GM19193 (cell line): Measurements from ENCODE around the gene C1orf216.

ENCODE experiments used
- POLR2A ChIP-seq: IDR thresholded peaks from 4 replicates; pipeline ENCODE4 v1.6.1; 2011; ENCODE audit not compliant: insufficient read depth, insufficient read length; ENCODE audit errors: extremely low read depth

Gene C1orf216

DNA sequence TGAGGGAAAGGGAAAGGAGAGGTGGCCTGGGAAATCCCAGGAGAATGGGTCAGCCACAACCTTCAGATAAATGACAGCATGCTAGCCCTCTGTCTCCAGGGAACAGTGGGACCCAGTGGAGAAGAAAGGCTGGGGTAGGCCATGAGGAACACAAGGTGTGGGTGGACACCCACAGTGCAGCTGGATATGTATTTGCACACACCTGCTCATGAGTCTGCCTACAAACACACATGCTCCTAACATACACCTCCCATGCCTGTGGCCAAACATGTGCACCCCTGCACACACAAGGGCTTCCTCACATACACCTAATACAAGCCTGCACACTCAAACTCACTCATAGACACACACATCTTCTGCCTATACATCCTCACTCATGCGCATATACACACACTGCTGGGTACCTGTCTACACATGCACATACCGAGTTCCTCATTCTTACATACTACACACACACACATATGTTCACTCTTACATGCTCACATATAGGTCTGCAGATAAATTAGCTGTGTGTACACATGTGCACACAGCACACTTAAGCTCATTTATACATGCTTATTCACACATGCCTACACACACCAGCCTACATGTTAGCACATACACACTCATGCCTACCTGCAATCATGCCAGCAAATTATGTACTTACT lies 3.6 kb downstream of the C1orf216 start:
- no peak for TF ChIP-seq POLR2A

DNA sequence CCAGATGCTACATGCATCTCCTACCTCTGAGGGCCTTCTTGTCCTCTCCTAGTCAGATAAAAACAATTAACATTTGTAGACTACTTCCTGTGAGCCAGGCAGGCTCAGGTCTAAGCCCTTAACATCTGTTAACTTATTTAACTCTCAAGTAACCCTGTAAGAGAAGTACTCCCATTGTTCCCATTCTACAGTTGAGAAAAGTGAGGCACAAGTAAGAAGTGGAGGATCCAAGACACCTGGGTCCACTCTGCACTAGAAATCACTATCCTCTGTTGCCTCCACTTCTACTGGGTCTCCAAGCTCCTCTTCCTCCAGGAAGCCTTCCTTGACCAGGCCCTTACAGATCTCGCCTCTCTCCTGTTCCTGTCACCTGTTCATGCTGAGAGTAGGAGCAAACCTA lies 9.7 kb downstream of the C1orf216 start:
- no peak for TF ChIP-seq POLR2A

DNA sequence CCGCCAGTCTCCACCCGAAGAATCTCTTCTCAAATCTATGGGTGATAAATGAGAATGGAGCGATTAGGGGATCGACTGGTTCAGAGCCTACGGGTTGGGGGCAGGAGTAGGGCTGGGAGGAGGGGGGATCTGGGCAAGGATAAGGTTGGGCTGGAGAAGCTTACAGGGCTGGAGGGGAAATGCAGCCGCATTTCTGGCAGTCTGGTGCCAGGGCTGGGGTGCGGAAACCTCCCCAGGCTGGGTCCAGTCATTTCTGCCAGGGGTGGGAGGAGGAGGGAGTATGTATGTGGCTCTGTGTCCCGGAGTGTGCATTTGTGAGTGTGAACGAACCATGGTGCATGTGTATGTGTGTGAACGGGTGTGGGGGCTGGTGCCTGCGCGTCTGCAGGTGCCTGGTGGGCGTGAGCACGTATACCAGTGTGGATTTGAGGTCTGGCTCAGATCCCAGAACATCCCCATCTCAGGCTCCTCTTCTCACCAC lies 10.2 kb downstream of the C1orf216 start:
- TF ChIP-seq POLR2A, result no peak

DNA sequence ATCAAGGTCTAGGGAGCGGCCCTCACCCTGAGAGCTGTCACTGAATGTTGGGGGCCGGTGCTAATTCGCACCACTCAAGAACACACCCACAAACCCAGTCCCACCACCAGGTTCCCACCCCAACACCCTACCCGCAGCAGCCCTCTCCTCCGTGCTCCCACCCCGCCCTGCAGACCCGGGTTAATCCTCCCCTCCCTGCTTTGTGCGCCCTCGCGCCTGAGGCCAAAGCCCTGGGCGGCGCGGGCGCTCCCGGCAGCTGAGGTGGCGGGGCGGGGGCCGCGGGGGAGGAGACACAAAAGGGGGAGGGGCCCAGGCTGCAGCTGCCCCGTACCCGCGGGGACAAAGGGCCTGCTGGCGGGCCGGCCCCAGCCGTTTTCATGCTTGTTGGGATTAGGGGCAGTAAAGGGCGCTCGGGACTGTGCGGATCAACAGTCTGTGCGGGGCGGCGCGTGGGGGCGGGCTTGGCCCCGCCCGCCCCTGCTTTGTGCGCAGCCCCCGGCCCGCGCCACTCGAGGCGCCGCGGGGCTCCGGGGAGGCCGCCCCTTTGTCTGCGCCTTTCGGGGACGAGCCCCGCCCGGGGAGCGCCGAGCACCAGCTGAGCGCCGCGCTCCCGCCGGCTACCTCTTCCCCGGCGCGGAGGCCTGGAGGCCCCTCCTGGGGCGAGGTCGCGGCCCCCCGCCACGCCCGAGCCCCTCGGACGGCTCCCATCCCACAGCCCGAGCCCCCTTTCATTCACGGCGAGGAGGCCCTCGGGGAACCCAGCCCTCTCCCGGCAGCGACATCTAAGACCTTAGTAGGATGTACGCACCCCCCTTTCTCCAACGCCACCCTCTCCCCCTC lies 10.9 kb downstream of the C1orf216 start:
- no peak for TF ChIP-seq POLR2A

DNA sequence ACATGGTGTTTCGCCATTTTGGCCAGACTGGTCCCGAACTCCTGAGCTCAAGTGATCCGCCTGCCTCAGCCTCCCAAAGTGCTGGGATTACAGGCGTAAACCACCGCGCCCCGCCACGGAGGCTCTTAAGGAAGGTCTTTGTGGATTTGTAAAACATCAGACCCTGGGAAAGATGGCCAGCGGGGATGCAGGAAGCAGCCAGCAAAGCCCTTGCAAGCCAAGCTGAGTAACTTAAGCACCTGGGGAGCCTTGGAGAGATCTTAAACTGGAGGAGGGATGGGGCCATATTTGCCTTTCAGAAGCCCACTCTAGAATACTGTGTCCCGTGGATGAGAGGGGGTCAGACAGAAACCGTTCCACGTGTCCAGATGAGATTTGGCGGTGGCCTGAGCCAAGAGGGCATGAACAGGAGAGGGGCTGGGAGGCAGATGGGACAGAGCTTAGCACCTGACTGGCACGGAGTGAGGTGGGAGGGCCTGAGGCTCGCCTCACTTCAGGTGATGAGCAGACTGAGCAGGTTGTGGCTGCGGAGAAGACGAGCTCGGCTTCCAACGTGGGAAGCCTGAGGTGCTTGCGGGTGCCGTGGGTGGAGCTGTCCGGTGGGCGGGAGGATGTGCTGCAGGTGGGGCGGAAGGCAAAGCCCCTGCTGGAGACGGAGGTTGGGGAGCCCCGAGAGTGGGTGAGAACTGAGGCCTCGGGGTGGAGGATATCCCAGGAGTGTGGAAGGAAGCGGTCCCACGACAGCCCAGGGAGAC lies 11.7 kb downstream of the C1orf216 start:
- TF ChIP-seq POLR2A, result no peak

DNA sequence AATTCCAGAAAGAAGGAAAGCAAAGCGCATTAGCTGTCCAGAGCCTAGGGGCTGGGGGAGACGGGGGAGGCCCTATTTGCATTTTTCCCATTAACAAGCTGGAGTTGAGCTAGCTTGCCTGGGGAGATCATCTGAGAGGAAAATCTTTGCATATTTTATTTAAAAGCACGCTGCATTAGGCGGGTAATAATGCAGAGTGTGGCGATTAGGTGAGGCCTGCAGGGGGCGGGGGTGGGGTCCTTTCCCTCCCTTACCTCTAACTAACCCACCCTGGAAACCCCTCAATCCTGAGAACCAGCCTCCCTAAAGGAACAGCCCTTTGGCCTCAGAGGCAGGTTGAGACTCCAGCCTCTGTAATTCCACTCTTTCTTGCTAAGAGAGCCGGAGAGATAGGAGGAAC lies 16.2 kb downstream of the C1orf216 start:
- no peak for TF ChIP-seq POLR2A

DNA sequence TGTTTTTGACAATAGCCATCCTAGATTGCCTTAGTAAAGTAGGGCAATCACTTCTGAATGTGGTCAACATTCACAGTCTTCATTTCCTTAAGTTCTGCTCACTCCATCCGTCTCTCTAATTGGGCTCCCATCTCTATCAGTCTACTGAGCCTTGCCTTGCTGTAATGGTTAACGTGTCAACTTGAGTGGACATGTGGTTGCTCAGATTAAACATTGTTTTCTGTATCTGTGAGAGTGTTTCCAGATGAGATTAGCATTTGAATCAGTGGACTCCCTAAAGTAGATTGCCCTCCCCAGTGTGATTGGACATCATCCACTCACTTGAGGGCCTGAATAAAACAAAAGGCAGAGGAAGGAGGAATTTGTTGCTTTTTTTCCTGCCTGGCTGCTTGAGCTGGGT lies 26.4 kb downstream of the C1orf216 start:
- TF ChIP-seq POLR2A, result no peak

DNA sequence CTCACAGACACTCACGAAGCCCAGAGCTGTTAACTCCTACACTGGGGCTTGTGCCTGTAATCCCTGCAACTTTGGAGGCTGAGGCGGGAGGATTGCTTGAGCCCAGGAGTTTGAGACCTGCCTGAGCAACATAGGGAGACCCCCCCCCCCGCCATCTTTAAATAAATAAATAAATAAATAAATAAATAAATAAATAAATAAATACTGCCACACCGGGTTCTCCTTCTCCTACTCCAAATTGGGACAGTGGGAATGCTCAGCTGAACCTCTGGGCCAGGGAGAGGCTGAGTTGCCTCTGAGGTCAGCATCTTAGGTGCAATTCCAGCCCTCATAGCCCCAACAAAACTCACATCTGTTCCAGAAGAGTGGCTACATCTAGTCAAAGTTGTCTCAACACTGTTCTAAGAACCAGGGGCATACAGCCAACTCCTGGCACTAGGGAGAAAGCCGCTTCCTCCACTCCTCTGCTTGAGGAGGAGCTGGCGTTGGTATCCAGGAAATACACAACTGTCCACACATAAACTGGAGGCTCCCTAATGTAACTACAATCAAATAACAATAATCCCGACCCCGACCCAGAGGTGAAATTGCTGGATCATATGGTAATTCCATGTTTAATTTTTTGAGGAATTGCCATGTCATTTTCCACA lies 27.0 kb downstream of the C1orf216 start:
- no peak for TF ChIP-seq POLR2A

DNA sequence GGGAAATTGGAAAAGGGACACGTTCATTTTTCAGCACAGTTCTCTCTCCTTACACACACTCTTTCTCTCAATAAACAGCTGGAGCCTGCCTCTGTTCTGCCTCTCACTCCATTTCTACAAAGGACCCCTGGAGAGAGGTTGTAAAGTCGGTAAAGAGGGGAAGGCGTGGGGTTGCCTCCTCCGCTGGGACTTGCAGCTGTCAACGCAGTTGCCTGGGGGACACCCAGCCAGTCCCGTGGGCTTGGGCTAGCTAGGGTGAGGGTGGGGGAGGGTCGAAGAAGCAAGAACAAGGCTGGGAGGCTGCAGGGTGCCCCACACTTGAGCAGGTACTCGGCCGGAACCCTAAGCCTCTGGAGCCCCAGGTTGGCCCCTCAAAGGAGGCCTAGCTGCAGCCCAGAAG lies 27.6 kb downstream of the C1orf216 start:
- TF ChIP-seq POLR2A, result no peak

DNA sequence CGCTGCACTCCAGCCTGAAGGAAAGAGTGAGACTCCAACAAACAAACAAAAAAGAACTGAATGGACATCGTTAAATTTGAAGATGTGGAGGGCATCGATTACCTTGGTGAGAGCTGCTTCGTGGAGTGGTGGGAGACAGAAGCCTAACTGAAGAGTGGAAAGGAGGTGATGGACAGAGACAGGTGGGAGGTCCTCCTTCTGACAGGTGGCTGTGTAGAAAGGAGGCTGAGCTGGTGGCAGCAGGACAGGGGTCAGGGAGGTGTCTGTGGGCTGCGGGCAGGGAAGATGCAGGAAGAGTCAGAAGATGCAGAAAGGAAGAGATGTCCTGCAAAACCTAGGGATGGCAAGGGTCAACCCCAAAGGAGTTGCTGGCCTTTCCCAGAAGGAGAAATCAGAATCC lies 30.5 kb downstream of the C1orf216 start:
- TF ChIP-seq POLR2A, result no peak

DNA sequence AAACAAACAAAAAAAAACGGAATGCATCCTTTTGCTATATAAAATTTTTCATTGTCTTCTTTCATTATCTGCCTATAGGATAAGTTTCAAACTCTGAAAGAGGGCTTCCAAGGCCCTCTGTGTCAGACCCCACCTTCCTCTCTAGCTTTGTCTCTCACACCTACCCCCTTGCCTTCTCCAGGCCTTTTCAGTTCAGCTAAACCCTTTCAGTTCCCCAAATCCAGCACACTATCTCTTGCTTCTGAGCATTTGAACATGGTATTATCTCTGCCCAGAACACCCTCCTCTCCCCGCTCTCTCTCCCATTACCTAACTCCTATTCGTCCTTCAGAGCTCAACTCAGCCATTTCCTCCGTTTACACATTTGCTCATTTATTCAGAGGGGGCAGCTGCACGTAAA lies 35.7 kb downstream of the C1orf216 start:
- TF ChIP-seq POLR2A, result no peak

DNA sequence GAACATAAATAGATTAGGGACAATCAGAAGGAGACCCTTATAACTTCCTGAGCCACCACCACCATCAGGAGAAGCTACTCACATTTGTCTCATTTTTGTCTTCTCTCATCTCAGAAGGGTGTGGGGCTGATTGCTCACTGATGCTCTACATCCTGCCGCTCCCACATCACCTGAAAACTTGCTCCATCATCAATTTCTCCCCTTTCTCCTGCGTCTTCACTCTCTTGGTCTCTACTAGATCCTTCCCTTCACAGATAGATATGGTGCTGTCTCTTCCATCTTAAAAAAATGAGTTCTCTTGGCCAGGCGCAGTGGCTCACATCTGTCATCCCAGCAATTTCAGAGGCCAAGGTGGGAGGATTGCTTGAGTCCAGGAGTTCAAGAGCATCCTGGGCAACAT lies 38.4 kb downstream of the C1orf216 start:
- TF ChIP-seq POLR2A, result no peak

DNA sequence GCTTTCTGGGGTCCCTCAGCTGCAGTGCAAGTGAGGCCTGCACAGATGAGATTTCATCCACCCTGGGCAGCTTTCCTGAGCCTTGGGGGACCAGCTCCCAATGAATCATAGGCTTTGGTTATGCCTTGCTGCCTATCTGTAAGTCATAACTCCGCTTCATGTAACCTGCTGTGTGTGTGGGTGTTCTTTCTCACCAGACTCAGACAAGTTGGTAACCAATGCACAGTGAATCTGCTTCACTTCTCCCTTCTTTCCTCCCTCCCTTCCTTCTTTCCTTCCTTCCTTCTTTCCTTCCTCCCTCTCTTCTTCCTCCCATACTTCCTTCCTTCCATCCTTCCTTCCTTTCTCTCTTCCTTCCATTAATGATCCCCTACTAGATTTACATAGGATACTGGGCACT lies 42.9 kb downstream of the C1orf216 start:
- TF ChIP-seq POLR2A, result no peak

DNA sequence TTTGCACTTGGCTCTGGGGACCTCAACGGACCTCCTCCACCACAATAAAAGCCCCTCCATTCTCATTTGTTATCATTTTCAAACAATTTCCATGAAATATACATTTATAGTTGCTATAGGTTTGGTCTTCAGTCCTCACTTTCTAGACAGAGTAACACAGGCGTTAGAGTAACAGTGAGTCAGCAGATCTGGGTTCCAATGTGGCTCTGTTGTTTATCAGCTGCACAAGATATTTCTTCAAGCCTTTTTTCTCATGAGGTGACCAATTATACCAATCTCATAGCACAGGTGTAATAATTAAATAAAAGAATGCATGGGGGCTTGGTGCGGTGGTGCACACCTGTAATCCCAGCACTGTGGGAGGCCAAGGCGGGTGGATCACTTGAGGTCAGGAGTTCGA lies 44.6 kb downstream of the C1orf216 start:
- TF ChIP-seq POLR2A, result no peak

DNA sequence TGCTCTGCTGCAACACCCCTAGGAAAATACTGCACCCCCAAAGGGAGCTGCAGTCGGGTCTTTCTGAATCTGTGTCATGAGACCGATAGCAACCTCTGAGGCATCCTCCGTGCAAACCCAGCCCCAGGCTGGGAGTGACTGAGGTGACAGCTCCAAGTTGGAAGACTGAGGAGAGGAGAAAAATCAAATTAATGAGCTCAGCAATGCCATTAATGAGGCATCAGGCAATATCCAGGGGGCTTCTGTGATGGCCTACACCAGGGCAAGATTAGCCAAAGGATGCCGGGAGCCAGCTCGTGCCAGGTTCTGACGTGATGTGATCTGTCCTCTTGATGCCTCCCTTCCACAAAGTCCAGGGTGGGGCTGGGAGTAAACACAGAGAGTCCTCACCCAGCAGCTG lies 46.6 kb downstream of the C1orf216 start:
- no peak for TF ChIP-seq POLR2A
